ENCODE data around the gene LIAS. TPM values are rescaled to one million over a fixed set of nuclear protein-coding genes. Genes with fewer than 3 reads are reported as not detected.
"Not testable (repeated sequence)": the region's sequence is repeated elsewhere in the genome, so short reads cannot be mapped to it uniquely, and the experiment has no call there.

Gene LIAS
- total RNA-seq, 1 donor from 2014 or later = 29.2 TPM

GRCh38 chr4:39497909-39498726 is 39.3 kb downstream of the LIAS start:
- Mint-ChIP-seq H3K36me3 (ENCODE audit: low read depth) (peaks cover 20% of the 10 kb centered on the region), H3K27ac (no peak overlapping the region), H3K4me3 (no peak overlapping the region), H3K4me1 (no peaks in the 10 kb centered on the region), H3K9me3 (no peaks in the 10 kb centered on the region), H3K27me3 (no peaks in the 10 kb centered on the region)
- intact Hi-C loops (cut with micrococcal nuclease) = no loop called here
- DNase-seq = no peak

GRCh38 chr4:39498727-39499020 is 39.8 kb downstream of the LIAS start:
- no peak overlapping the region for H3K27ac Mint-ChIP-seq
- peaks cover 25% of the 10 kb centered on the region for H3K36me3 Mint-ChIP-seq (ENCODE audit: low read depth)
- no peaks in the 10 kb centered on the region for H3K4me1 Mint-ChIP-seq
- intact Hi-C loops (cut with micrococcal nuclease) = no loop called here
- no peak overlapping the region for H3K4me3 Mint-ChIP-seq
- no peaks in the 10 kb centered on the region for H3K27me3 Mint-ChIP-seq
- no peaks in the 10 kb centered on the region for H3K9me3 Mint-ChIP-seq
- no peak for DNase-seq

GRCh38 chr4:39502019-39502663 is 43.3 kb downstream of the LIAS start:
- Mint-ChIP-seq H3K36me3 (ENCODE audit: low read depth) (peaks cover 45% of the 10 kb centered on the region), H3K4me3 (no peak overlapping the region), H3K27me3 (no peaks in the 10 kb centered on the region), H3K27ac (no peak overlapping the region), H3K4me1 (no peaks in the 10 kb centered on the region), H3K9me3 (no peaks in the 10 kb centered on the region)
- intact Hi-C loops (cut with micrococcal nuclease) = no loop called here
- no peak for DNase-seq

- DNase-seq; H3K27me3 Mint-ChIP-seq; intact Hi-C loops (cut with micrococcal nuclease); H3K27ac Mint-ChIP-seq; H3K4me3 Mint-ChIP-seq; H3K9me3 Mint-ChIP-seq; H3K4me1 Mint-ChIP-seq: not testable (repeated sequence)
- H3K36me3 Mint-ChIP-seq (ENCODE audit: low read depth) = peaks cover 46% of the 10 kb centered on the region
Observed at GRCh38 chr4:39502664-39503035, 43.8 kb downstream of the LIAS start.

GRCh38 chr4:39504538-39504937 is 45.7 kb downstream of the LIAS start:
- no peak overlapping the region for H3K4me3 Mint-ChIP-seq
- H3K9me3 Mint-ChIP-seq = no peaks in the 10 kb centered on the region
- no peaks in the 10 kb centered on the region for H3K4me1 Mint-ChIP-seq
- no peaks in the 10 kb centered on the region for H3K27me3 Mint-ChIP-seq
- intact Hi-C loops (cut with micrococcal nuclease) = no loop called here
- no peak for DNase-seq
- peaks cover 40% of the 10 kb centered on the region for H3K36me3 Mint-ChIP-seq (ENCODE audit: low read depth)
- H3K27ac Mint-ChIP-seq = no peak overlapping the region

- no peak for DNase-seq
- no peak overlapping the region for H3K27ac Mint-ChIP-seq
- H3K4me3 Mint-ChIP-seq = no peak overlapping the region
- no peaks in the 10 kb centered on the region for H3K4me1 Mint-ChIP-seq
- H3K9me3 Mint-ChIP-seq = no peaks in the 10 kb centered on the region
- intact Hi-C loops (cut with micrococcal nuclease) = no loop called here
- peaks cover 41% of the 10 kb centered on the region for H3K36me3 Mint-ChIP-seq (ENCODE audit: low read depth)
- H3K27me3 Mint-ChIP-seq = no peaks in the 10 kb centered on the region
Observed at GRCh38 chr4:39505581-39505980, 46.7 kb downstream of the LIAS start.

- intact Hi-C loops (cut with micrococcal nuclease) = no loop called here
- Mint-ChIP-seq H3K27ac (no peak overlapping the region), H3K27me3 (no peaks in the 10 kb centered on the region), H3K9me3 (no peaks in the 10 kb centered on the region), H3K36me3 (ENCODE audit: low read depth) (peaks cover 25% of the 10 kb centered on the region), H3K4me3 (no peak overlapping the region), H3K4me1 (peaks cover 2% of the 10 kb centered on the region)
- DNase-seq = no peak
Observed at GRCh38 chr4:39510348-39510929, 51.6 kb downstream of the LIAS start.

GRCh38 chr4:39514266-39514665 is 55.4 kb downstream of the LIAS start:
- H3K4me3 Mint-ChIP-seq; H3K4me1 Mint-ChIP-seq; DNase-seq; H3K27ac Mint-ChIP-seq; intact Hi-C loops (cut with micrococcal nuclease); H3K9me3 Mint-ChIP-seq; H3K27me3 Mint-ChIP-seq: not testable (repeated sequence)
- peaks cover 20% of the 10 kb centered on the region for H3K36me3 Mint-ChIP-seq (ENCODE audit: low read depth)

GRCh38 chr4:39514888-39515401 is 56.1 kb downstream of the LIAS start:
- Mint-ChIP-seq H3K9me3 (no peaks in the 10 kb centered on the region), H3K4me3 (no peak overlapping the region), H3K36me3 (ENCODE audit: low read depth) (peaks cover 16% of the 10 kb centered on the region), H3K27me3 (no peaks in the 10 kb centered on the region), H3K27ac (no peak overlapping the region), H3K4me1 (peaks cover 2% of the 10 kb centered on the region)
- no peak for DNase-seq
- intact Hi-C loops (cut with micrococcal nuclease) = no loop called here

- H3K4me3 Mint-ChIP-seq; DNase-seq; H3K4me1 Mint-ChIP-seq; H3K27ac Mint-ChIP-seq; H3K27me3 Mint-ChIP-seq; H3K9me3 Mint-ChIP-seq; intact Hi-C loops (cut with micrococcal nuclease): not testable (repeated sequence)
- peaks cover 16% of the 10 kb centered on the region for H3K36me3 Mint-ChIP-seq (ENCODE audit: low read depth)
Observed at GRCh38 chr4:39515669-39516401, 57.0 kb downstream of the LIAS start.

- no peak overlapping the region for H3K27ac Mint-ChIP-seq
- intact Hi-C loops (cut with micrococcal nuclease) = no loop called here
- no peaks in the 10 kb centered on the region for H3K9me3 Mint-ChIP-seq
- no peak for DNase-seq
- no peak overlapping the region for H3K4me3 Mint-ChIP-seq
- H3K36me3 Mint-ChIP-seq (ENCODE audit: low read depth) = peaks cover 17% of the 10 kb centered on the region
- H3K4me1 Mint-ChIP-seq = peaks cover 2% of the 10 kb centered on the region
- no peaks in the 10 kb centered on the region for H3K27me3 Mint-ChIP-seq
Observed at GRCh38 chr4:39516407-39516966, 57.6 kb downstream of the LIAS start.

- H3K4me3 Mint-ChIP-seq = no peak overlapping the region
- no peak overlapping the region for H3K27ac Mint-ChIP-seq
- intact Hi-C loops (cut with micrococcal nuclease) = no loop called here
- peaks cover 10% of the 10 kb centered on the region for H3K36me3 Mint-ChIP-seq (ENCODE audit: low read depth)
- no peaks in the 10 kb centered on the region for H3K4me1 Mint-ChIP-seq
- DNase-seq = no peak
- H3K27me3 Mint-ChIP-seq = no peaks in the 10 kb centered on the region
- H3K9me3 Mint-ChIP-seq = no peaks in the 10 kb centered on the region
Observed at GRCh38 chr4:39518484-39518883, 59.6 kb downstream of the LIAS start.

- Mint-ChIP-seq H3K4me3 (no peak overlapping the region), H3K4me1 (peaks cover 9% of the 10 kb centered on the region), H3K27me3 (no peaks in the 10 kb centered on the region), H3K27ac (no peak overlapping the region), H3K36me3 (ENCODE audit: low read depth) (peaks cover 7% of the 10 kb centered on the region), H3K9me3 (no peaks in the 10 kb centered on the region)
- intact Hi-C loops (cut with micrococcal nuclease) = loop anchor here (10.0 kb wide), 1 partner anchor 1207 kb away; no protein-coding TSS in a partner anchor
- DNase-seq = no peak
Observed at GRCh38 chr4:39521253-39521919, 62.5 kb downstream of the LIAS start.
